ENCODE measurements around the gene EFCAB6. TPM values are rescaled to one million over a fixed set of nuclear protein-coding genes. Genes with fewer than 3 reads are reported as not detected.

EFCAB6 gene
- total RNA-seq, 1 donor from 2014 or later, result 1.8 TPM

- no peak for DNase-seq
These were observed 251.5 kb downstream of the EFCAB6 start for GRCh38 chr22:43560651-43561050.

GRCh38 chr22:43555561-43556515 is 256.3 kb downstream of the EFCAB6 start:
- Histone ChIP-seq H3K4me1 (no peaks in the 10 kb centered on the region), H3K4me3 (no peak overlapping the region), H3K9me3 (replicated peaks) (peaks cover 19% of the 10 kb centered on the region), H3K27me3 (ENCODE audit: low read depth) (peaks cover 14% of the 10 kb centered on the region), H3K27ac (replicated peaks) (no peak overlapping the region), H3K36me3 (no peaks in the 10 kb centered on the region)
- intact Hi-C loops (cut with micrococcal nuclease), result no loop called here
- DNase-seq, result no peak
- no peak for TF ChIP-seq CTCF (IDR thresholded peaks at IDR 0.05; ENCODE audit: borderline replicate concordance)

More at GRCh38 chr22:43560651-43561050, 251.5 kb downstream of the EFCAB6 start:
- no peaks in the 10 kb centered on the region for H3K36me3 ChIP-seq
- no peak overlapping the region for H3K4me3 ChIP-seq
- intact Hi-C loops (cut with micrococcal nuclease), result no loop called here
- no peak overlapping the region for H3K27ac ChIP-seq (replicated peaks)
- H3K4me1 ChIP-seq, result peaks cover 6% of the 10 kb centered on the region
- TF ChIP-seq CTCF (IDR thresholded peaks at IDR 0.05; ENCODE audit: borderline replicate concordance), result no peak
- peaks cover 13% of the 10 kb centered on the region for H3K9me3 ChIP-seq (replicated peaks)
- H3K27me3 ChIP-seq (ENCODE audit: low read depth), result peaks cover 35% of the 10 kb centered on the region

- no peaks in the 10 kb centered on the region for H3K4me1 ChIP-seq
- no peak for DNase-seq
- no peak overlapping the region for H3K27ac ChIP-seq (replicated peaks)
- peaks cover 19% of the 10 kb centered on the region for H3K9me3 ChIP-seq (replicated peaks)
- intact Hi-C loops (cut with micrococcal nuclease), result no loop called here
- TF ChIP-seq CTCF (IDR thresholded peaks at IDR 0.05; ENCODE audit: borderline replicate concordance), result no peak
- H3K27me3 ChIP-seq (ENCODE audit: low read depth), result peaks cover 10% of the 10 kb centered on the region
- no peak overlapping the region for H3K4me3 ChIP-seq
- no peaks in the 10 kb centered on the region for H3K36me3 ChIP-seq
These were observed 257.3 kb downstream of the EFCAB6 start for GRCh38 chr22:43554694-43555365.

- TF ChIP-seq CTCF (IDR thresholded peaks at IDR 0.05; ENCODE audit: borderline replicate concordance), result no peak
- Histone ChIP-seq H3K27ac (replicated peaks) (no peak overlapping the region), H3K4me3 (no peak overlapping the region), H3K36me3 (no peaks in the 10 kb centered on the region), H3K4me1 (no peaks in the 10 kb centered on the region), H3K9me3 (replicated peaks) (peaks cover 19% of the 10 kb centered on the region), H3K27me3 (ENCODE audit: low read depth) (peaks cover 10% of the 10 kb centered on the region)
- intact Hi-C loops (cut with micrococcal nuclease), result no loop called here
- no peak for DNase-seq
These were observed 257.9 kb downstream of the EFCAB6 start for GRCh38 chr22:43554259-43554636.

DNA sequence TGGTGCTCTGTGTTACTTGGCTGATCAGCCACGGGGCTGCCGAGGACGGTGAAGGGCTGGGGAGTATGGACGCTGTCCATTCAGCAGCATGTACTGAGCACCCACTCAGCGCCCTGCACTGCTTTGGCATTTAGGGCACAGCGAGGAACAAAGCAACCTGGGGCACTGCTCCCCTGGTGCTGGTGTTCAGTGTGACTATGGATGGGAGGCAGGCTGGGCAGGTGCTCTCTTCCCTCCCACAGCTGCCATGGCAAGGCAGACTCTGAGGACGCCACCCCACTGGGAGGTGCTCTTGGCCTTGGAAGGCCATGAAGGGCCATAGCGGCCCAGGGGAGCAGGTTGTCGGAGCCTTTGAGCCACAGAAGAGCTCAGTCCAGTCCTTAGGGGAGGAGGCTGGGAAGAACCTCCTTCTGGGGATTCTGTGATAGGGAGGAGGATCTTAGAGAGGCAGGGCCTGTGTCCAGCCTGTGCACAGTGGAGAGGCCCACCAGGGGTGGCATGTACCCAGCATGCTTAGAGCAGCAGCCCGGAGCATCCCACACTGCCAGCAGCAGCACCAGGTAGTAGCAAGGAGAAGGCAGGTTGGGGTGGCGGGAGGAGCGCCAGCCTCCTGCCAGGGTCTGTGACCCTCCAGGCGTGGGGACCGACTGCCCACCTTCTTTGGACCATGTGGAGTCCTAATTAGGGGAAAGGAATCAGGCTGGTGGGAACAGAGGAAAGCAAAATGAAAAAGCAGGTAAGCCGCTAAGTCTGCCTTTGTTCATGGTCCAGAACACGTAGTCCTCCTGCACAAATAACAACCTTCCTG is 258.4 kb downstream of the EFCAB6 start:
- no peaks in the 10 kb centered on the region for H3K4me1 ChIP-seq
- no peak overlapping the region for H3K4me3 ChIP-seq
- no peak overlapping the region for H3K27ac ChIP-seq (replicated peaks)
- no peaks in the 10 kb centered on the region for H3K36me3 ChIP-seq
- TF ChIP-seq CTCF (IDR thresholded peaks at IDR 0.05; ENCODE audit: borderline replicate concordance), result no peak
- peaks cover 10% of the 10 kb centered on the region for H3K27me3 ChIP-seq (ENCODE audit: low read depth)
- H3K9me3 ChIP-seq (replicated peaks), result peaks cover 19% of the 10 kb centered on the region
- intact Hi-C loops (cut with micrococcal nuclease), result no loop called here
- no peak for DNase-seq
